Ammon's horn (tissue), 1 donor: ENCODE results near the gene GPR68.
"Not testable (repeated sequence)": the region's sequence is repeated elsewhere in the genome, so short reads cannot be mapped to it uniquely, and the experiment has no call there.

Source experiments
- DNase-seq: peaks from one replicate; pipeline ENCODE4 v3.0.0-alpha.2; 2016; ENCODE audit warnings: low spot score

Gene GPR68

DNA sequence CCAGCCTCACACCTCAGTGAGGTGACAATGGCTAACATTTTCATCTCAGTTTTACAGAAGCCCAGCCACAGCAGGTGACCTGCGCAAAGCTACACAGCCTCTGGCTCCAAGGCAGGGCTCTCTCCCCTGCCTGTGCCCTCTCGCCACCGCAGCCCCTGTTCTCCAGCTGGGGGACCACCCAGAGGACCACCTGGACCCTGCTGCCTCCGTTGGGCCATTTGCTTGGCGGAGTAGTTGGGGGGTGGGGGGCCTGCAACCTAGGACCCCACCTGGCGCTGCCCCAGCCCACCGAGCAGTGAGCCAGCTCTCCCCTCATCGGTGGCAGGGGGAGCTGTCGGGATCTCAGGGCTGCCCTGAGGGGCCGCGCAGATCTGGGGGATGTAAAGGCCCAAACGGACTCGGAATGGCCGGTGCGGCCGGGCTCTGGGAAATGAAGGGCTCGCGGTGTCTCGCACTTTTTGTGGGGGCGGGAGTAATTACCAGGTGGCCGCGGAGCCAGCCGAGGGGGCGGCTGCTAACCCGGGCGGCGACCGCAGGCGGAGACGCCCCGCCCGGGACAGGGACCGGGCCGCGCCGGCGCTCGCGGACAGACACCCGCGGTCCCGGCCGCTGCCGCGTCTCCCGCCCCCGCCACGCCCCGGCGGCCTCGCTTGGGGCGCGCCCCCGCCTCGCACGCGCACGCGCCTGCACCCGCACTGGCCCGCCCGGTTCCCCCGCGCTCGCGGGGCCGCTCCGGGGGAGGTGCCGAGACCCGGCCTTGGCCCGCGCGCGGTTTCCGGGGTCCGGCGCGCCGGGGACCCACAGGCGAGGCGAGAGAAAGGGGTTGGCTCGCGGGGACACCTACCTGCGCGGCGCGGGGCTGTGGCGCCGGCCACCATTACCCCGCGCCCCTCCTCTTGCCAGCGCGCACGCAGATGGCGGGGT, 8.6 kb upstream of the GPR68 start:
- DNase-seq: no peak

DNA sequence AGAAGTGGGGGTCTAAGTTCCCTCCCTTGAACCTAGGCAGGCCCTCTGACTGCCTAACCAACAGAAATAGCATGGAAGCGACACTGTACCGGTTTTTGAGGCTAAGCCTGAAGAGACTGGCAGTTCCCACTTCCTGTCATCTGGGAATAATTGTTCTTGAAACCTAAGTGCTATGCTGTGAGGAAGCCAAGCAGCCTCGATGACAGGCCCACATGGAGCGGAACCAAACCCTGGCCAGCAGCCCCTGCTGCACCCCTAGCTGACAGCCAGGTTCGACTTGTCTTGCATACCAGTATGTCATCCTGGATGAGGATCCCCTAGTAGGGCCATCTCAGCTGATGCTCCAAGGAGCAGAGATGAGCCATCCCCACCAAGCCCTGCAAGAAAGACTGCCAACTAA, 6.4 kb upstream of the GPR68 start:
- DNase-seq: no peak

DNA sequence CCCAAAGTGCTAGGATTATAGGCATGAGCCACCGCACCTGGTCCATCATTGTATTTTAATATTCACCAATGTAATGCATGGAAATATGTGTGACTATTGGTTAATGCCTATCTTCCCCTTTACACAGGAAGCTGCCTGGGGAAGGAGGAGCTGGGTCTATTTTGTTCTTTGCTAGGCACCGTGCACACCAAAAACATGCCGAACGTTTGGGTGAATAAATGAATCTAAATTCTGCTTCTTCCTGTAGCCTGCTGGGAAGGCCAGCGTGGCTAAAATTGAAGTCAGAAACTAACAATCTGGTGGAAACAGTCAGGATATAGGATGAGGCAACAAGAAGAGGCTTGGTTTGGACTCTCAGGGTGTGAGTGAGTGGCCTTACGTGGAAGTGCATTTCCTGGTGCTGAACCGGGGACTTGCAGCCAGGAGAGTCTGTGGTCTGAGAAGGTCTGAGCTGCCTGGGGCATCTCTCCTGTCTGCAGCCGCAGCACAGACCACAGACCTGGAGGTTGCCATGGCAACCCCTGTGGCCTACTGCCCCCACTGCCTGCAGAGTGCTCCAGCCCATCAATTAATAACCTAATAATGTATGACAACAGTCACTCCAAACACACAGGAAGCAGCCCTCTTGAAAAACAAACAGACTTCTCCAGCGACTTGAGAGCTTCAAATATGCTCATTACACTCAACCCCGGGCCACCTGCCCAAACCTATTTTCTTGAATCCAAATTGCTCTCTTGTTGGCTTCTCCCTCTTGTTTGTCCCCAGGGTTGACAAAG, 5.5 kb upstream of the GPR68 start:
- DNase-seq: no peak

DNA sequence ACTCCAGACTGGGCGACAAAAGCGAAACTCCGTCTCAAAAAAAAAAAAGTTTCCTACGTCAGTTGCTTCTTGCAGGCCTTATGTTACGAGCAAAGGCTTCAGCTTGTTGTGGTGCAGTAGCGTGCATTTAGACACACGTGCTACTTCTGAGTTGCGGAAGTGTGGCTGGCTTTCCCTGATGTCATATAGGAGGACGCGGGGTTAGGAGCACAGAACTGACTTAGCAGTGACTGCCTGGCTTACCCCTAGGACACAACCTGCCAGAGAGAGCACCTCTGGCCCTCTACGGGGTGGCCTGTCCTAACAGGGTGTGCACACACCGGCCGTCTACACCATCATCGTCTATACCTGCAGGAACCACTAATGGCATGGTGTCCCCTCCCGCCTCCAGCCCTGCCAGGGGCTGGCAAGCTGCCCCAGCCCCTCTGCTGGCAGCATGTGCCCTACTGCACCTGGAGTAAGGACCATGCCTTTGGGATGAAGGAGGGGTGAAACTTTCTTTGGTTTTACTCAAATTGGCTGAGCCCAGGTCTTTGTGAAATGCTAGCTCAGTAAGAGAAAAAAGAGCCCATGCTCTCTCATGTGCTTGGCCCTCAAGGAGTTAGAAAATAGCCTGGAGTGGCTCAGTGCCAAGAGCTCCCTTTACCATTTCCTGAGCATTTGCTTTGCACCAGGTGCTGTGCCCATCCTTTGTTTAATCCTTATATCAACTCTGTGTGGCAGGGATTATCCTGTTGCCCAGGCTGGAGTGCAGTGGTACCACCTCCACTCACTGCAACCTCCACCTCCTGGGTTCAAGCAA, 1.7 kb upstream of the GPR68 start:
- no peak for DNase-seq

DNA sequence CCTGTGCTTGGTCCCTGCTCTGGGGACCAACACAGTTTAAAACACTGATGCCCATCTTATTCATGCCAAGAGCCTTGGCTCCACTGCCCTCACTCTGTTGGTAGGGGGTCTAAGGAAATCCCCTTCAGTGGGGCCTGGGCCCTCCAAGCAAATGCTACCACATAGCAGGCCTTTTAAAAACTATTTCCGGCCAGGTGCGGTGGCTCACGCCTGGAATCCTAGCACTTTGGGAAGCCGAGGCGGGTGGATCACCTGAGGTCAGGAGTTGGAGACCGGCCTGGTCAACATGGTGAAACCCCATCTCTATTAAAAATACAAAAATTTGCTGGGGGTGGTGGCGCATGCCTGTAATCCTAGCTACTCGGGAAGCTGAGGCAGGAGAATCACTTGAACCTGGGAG, 1.1 kb upstream of the GPR68 start:
- not testable (repeated sequence) for DNase-seq

DNA sequence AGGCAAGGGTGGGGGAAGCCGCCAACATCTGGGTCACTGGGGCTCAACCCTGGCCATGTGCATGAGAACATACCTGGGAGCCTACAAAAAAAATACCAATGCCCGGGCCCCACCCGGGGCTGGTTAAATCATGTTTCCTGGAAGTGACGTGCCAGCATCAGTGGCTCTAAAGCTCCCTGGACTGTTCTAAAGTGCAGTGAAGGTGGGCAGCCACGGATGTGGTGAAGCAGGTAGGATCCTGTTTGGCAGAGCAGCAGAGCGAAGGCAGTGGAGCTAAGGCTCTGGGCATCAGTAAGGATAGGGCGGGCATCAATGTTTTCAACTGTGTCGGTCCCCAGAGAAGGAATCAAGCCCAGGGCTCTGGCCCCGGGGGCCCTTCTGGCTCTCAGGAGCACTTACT, 525 bp upstream of the GPR68 start:
- no peak for DNase-seq

DNA sequence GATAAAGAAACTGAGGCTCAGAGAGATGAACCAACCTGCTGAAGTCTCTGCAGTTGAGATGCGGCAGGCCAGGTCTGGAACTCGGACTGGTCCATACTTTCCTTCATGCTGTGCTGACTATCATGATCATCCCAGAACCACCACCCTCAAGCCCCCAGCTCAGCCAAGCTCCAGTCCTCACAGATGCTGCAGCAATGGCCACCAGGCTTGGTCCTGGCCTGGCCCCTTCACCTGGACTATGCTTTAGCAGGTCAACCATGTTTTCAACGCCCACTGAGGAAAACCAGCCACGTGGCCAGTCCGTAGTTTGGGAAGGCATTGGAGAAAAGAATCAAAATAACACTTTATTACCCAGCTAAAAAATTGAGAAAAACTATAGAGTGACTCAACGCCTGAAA, 1.4 kb downstream of the GPR68 start:
- DNase-seq: no peak

DNA sequence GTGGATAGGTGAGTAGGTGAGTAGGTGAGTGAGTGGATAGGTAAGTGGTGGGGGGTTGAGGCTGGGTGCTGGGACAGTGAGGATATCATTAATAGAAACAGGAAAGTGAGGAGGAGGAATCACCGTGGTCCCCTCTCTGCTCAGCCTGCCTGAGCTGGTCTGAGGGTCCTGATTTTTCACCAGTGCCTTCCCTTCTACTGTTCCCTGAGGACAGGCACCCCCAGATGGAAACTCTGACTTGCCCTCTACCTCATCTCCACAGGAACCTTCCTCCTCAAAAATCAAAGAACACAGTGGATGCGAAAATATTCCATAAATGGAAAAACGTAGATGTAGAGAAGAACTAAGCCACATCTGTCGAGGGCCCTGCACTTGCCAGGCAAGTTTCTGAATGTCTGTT, 1.9 kb downstream of the GPR68 start:
- no peak for DNase-seq

DNA sequence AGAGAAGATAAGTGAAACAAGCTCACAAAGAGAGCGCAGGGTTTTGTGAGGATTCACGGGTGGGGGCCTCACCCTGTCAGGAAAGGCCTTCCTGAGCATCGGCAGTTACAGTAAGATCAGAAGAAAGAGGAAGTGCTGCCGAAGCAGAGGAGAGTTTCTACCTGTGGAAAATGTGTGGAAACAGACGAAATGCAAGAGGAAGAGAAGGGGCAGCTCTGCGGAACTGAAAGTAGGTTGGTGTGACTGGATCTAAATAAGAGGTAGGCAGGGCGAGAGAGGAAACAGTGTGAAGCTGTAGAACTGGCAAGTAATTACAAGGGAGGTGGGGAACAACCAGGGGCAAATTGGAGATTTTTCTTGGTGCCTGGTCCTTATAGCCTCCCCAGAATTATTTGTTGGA, 2.6 kb downstream of the GPR68 start:
- peak; percentile 62 for DNase-seq

DNA sequence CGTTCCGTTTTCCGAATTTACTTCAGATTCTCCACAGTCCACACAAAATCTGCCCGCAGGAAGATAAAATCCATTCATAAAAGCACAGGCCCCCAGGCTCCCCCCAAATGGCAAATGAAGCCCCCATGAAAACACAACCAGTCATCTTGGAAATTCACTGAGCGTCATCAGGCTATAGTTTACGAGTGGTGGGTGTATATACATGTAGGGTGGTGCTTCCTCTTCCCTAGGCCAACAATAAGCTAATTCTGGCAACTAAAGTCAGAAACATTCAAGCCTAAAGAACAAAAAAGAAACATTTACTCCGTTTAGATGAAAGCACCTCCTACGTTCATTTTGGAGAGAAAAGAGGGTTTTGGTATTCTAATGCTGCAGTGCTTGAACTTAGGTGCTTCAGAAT, 5.8 kb downstream of the GPR68 start:
- DNase-seq: no peak

DNA sequence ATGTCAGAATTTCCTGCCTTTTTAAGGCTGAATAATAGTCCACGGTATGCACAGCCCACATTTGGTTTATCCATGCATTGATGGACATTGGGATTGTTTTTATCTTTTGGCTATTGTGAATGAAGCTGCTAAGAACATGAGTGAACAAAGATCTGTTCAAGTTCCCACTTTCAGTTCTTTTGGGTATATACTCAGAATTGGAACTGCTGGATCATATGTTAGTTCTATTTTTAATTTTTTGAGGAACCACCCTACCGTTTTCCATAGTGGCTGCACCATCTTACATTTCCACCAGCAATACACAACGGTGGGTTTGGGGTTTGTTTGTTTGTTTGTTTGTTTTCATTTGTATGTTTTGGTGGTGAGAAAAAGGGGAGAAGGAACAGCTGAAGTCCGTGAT, 6.4 kb downstream of the GPR68 start:
- DNase-seq: no peak

DNA sequence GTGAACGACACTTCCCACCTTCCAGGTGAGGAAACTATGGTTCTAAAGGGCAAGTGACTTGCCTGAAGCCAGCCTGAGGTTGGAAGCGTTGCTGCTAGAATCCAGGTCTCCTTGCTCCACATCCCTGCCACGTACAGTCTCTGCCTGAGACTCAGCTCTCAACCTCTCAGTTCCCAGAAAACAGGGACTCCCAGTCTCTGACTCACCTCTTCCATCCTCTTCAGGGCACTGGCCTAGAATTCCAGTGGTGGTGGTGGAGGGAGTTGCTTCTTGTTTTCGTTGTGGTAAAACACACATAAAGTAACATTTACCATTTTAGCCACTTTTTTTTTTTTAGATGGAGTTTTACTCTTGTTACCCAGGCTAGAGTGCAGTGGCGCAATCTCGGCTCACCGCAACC, 7.3 kb downstream of the GPR68 start:
- DNase-seq: no peak

DNA sequence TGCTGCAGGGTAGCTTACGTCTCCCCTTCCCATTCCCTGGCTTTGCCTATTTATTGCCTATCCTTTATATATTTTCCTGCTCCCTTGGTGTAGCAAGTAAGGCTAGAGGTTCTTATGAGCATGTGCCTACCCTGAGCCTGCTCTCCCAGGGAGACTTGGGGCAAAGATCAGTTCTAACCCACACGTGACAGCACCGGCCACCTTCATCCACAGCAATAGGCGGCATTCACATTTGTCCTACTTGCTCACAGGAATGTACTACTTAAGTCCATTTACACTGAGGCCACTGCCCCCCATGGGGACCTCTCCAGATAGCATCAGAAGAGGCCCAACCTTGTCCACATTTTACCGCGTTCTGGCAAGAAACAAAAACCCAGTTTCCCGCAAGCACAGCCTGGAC, 8.7 kb downstream of the GPR68 start:
- no peak for DNase-seq

DNA sequence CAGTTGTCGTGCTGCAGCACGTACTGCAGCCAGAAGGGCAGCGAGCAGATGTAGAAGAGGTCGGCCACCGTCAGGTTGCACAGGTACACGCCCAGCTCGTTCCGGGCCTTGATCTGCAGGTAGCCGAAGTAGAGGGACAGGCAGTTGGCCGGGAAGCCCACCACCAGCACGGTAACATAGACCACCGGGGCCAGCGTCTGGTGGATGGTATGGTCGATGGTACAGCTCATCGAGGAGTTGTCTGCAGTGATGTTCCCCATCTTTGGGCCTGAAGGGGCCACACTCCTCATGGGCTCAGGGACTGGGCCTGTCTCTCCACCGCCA, 9.8 kb downstream of the GPR68 start:
- DNase-seq: no peak

DNA sequence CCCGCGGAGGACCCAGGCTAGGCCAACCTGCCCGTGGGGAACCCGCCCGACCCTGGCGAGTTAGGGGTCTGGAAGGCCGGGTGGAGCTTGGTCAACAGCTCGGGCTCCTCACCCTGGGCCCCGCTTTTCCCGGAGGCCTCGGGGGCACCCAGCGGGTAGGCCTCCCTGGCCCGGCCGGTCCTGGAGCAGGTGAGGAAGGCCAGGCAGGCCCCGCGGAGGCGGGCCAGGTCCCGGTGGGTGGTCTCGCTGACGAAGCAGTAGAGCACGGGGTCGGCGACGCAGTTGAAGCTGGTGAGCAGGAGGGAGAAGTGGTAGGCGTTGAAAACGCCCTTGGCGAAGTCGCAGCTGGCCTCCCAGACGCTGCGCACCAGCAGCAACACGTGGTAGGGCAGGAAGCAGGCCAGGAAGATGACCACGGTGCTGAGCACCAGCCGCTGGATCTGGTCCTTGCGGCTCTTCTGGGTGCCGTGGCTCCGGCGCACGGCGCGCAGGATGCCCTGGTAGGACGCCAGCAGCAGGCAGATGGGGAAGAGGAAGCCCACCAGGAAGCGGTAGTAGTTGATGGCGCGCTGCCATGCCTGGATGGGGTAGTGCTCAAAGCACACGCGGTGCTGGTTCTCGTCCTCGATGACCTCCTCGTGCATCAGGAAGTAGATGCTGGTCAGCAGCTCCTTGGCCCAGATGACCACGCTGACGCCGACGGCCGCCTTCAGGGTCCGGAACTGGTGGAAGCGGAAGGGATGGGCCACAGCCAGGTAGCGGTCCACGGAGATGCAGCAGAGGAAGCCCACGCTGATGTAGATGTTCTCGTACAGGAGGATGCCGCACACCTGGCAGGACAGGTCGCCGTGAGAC, 10.3 kb downstream of the GPR68 start:
- no peak for DNase-seq

DNA sequence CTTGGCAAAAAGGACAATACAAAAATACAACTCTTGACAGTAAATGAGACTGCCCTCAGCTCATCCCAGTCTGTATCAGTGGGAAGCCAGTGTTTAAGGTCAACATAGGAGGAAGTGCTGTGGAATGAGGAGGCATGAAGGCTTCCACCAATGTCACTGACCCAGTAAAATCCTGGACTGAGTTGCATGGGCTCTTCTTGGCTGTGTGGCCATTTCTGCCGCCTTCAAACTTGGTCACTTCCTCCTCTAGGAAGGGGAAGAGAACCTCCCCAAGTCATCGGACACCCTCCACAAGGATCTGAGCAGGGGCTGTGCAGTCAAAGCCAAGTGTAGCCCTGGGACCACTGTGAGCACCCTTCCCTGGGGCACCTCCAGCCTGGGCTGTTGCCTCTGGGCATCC, 11.9 kb downstream of the GPR68 start:
- DNase-seq: no peak

DNA sequence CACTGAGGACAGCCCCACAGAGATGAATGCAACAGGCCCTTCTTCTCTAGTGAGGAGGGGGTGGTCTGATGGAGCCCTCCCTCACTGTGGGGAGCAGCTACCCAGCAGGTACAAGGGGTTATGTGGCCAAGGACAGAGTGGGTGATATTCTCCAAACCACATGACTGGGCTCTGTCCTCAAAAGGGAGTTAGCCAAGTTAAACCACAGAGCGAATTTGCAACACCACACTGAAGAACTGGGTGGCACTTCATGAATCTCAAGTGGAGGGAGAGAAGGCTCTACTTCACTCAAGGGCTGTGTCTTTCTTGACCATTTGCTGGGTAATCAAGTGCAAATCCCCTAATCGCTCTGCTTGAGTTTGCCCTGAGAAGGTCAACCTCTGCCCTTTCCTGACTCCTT, 12.5 kb downstream of the GPR68 start:
- no peak for DNase-seq

DNA sequence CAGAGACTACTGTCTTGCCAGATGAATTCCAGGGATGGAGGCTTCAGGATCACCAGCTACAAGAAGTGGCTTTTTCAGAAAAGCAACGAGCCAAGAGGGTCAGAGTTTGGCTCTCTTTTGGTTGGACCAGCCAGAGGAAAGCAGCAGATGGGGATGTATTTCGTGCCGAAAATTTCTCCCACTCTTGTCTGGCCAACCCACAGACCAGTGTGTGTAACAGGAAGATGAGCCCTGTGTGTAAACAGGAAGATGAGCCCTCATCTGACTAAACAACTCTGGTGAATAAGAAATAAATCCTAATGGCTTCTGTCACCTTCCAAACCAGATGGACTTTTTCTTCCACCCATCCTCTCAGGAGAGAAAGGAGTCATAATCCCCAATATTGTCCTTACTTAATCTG, 13.1 kb downstream of the GPR68 start:
- no peak for DNase-seq

DNA sequence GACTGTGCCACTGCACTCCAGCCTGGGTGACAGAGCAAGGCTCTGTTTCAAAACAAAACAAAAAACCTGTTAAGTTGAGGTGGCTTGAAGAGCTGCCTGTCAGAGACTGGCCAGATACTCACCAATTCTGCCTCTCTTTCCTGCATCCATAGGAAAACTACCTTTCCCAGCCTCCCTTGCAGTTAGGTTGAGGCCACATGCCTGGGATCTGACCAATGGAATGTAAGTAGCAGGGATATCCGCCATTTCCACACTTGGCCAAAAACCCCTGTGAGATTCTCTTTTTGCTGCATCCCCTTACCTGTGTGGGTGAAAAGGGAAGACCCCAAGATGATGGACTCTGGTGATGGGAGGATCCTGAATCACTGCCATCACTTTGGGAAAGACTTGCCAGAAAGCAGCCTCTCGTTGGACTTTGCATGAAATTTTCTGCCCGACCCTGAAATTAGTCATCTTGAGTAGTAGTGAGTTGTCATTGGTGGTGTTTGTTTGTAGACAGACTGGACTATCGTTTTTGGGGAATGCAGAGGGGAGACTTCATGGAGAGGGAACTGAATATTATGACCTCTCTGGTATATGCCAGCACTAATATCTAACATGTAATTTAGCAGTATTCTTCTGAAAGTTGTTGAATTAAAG, 14.0 kb downstream of the GPR68 start:
- DNase-seq: no peak

DNA sequence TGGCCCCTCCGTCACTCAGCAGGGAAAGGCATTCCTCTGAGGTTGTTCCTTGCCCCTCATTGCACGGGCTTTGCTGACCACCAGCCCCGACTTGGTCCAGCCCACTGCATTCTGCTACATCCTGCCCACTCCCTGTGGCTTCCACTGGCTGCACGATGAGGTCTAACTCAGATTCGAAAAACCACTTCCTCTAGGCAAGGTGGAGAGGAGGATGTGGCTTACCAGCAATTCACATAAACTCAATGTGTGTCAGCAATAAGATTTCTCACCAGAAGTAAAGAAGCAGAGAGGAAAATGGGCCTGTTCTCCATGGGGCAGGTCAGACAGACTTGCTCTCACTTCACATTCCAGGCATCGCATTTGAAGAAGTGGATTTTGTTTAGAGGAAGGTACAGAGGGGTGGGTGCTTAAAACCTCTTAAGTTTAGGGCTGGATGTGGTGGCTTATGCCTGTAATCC, 14.7 kb downstream of the GPR68 start:
- DNase-seq: no peak

DNA sequence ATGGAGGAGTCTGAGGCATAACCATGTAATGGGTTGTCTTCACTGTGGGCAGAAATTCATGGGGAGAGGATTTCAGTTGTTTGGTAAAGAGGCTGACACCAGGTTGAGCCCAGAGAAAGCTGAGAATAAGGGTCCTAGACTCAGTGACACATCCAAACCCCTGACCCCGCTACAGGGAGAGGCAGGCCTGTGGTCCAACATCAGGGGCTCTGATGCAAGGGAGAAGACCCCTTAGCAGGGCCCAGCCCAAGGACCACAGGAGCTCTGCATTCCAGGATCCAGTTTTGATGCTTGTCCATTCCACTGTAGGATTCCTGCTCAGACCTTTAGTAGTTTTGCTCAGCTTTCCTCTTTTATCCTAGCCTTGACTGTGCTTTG, 15.5 kb downstream of the GPR68 start:
- DNase-seq: no peak
